Measurements from ENCODE around the gene WAS. TPM values are rescaled to one million over a fixed set of nuclear protein-coding genes. Genes with fewer than 3 reads are reported as not detected.

Gene WAS
- polyA plus RNA-seq, 3 donors = 22.8 to 159 (median 38.0) TPM

- intact Hi-C loops (cut with micrococcal nuclease) = loop anchor here in 1 of 2 donors (5.0 kb wide), 1 partner anchor 64 kb away; the partner anchor contains the start of gene HDAC6
- Mint-ChIP-seq H3K9me3 (peaks cover 0 to 6% (median 0%) of the 10 kb centered on the region in 7 donors), H3K27ac (peak overlapping the region; percentile 89 to 96 (median 93)), H3K27me3 (ENCODE audit: low read depth in 3 of 3) (peaks cover 0 to 7% (median 1%) of the 10 kb centered on the region in 3 donors), H3K4me3 (peak overlapping the region; percentile 77 to 95), H3K36me3 (no peaks in the 10 kb centered on the region), H3K4me1 (peaks cover 16% of the 10 kb centered on the region)
- no peaks in the 10 kb centered on the region for H3K27me3 ChIP-seq (ENCODE audit: control insufficient read depth in 2 of 2, insufficient read depth in 2 of 2, low read length in 2 of 2)
- H2AFZ ChIP-seq (ENCODE audit: insufficient read depth, low read depth, low read length, poor library complexity, severe bottlenecking) = peak overlapping the region; percentile 69
- H3K27ac ChIP-seq (ENCODE audit: low read depth in 1 of 2, low read length in 2 of 2) = peak overlapping the region; percentile 86 to 91
- no peaks in the 10 kb centered on the region for H3K36me3 ChIP-seq (replicated peaks in 1 of 2; ENCODE audit: control insufficient read depth in 1 of 2, insufficient read depth in 2 of 2, low read length in 2 of 2)
- peaks cover 7 to 11% of the 10 kb centered on the region in 2 donors for H3K4me1 ChIP-seq (ENCODE audit: control insufficient read depth in 1 of 2, insufficient read depth in 2 of 2, low read length in 2 of 2)
- H3K4me3 ChIP-seq (replicated peaks in 1 of 3; ENCODE audit: low read depth in 2 of 3, low read length in 3 of 3) = peak overlapping the region; percentile 65 to 77 (median 68)
- H3K4me2 ChIP-seq (replicated peaks; ENCODE audit: extremely low read depth, low read length, poor library complexity, severe bottlenecking) = peak overlapping the region; percentile 70
- H3K79me2 ChIP-seq (ENCODE audit: insufficient read depth, low read length) = no peaks in the 10 kb centered on the region
- TF ChIP-seq CTCF (IDR thresholded peaks at IDR 0.05) = no peak
- WGBS (ENCODE audit: insufficient coverage) = 100% methylated on average over 1 of the region's 7 CpGs
- H3K9me3 ChIP-seq (replicated peaks in 1 of 2; ENCODE audit: control insufficient read depth in 1 of 2, insufficient read depth in 1 of 2, low read length in 2 of 2) = no peaks in the 10 kb centered on the region
- no peaks in the 10 kb centered on the region for H4K20me1 ChIP-seq (ENCODE audit: insufficient read depth, low read length)
- peak overlapping the region; percentile 82 for H3K9ac ChIP-seq (ENCODE audit: insufficient read depth, low read length, poor library complexity, severe bottlenecking)
- DNase-seq = no peak
Observed at GRCh38 chrX:48737940-48738339, 54.3 kb downstream of the WAS start.

Small RNA genes lying within 50 kb of the gene (small RNA-seq; reads per million reads assigned to genes)
- not detected for gene RNU6-1056P (ENCODE audit: insufficient read length, low read depth)

Other genes with a start within 250 kb of the WAS start
- gene SLC38A5, start 213.5 kb upstream of the WAS start, polyA plus RNA-seq = under 1 TPM; 0.60 to 0.94 (median 0.69) TPM
- 10 to 100 TPM; 36.6 to 44.3 (median 40.4) TPM for gene FTSJ1, start 207.6 kb upstream of the WAS start, polyA plus RNA-seq
- 10 to 100 TPM in 1 of 3 donors, 1 to 10 TPM in 2; 7.5 to 10.5 (median 7.8) TPM for gene PORCN, start 174.8 kb upstream of the WAS start, polyA plus RNA-seq
- 10 to 100 TPM; 47.2 to 59.5 (median 47.4) TPM for gene EBP, start 162.0 kb upstream of the WAS start, polyA plus RNA-seq
- gene TBC1D25, start 144.1 kb upstream of the WAS start, polyA plus RNA-seq = 10 to 100 TPM in 1 of 3 donors, 1 to 10 TPM in 2; 5.7 to 16.9 (median 6.6) TPM
- gene RBM3, start 109.3 kb upstream of the WAS start, polyA plus RNA-seq = 100 to 1,000 TPM; 187 to 302 (median 203) TPM
- 100 to 1,000 TPM in 1 of 3 donors, 10 to 100 TPM in 2; 68.6 to 171 (median 93.3) TPM for gene WDR13, start 86.3 kb upstream of the WAS start, polyA plus RNA-seq
- gene SUV39H1, start 12.9 kb downstream of the WAS start, polyA plus RNA-seq = 1 to 10 TPM; 2.8 to 3.4 (median 2.9) TPM
- not detected for gene GLOD5, start 77.9 kb downstream of the WAS start, polyA plus RNA-seq
- not detected for gene GATA1, start 102.8 kb downstream of the WAS start, polyA plus RNA-seq
- 10 to 100 TPM; 12.7 to 67.0 (median 19.7) TPM for gene HDAC6, start 118.3 kb downstream of the WAS start, polyA plus RNA-seq
- gene ERAS, start 142.7 kb downstream of the WAS start, polyA plus RNA-seq = under 1 TPM in 1 of 3 donors, not detected in 2; 0.13 TPM
- gene PCSK1N, start 151.8 kb downstream of the WAS start, polyA plus RNA-seq = not detected
- gene TIMM17B, start 214.0 kb downstream of the WAS start, polyA plus RNA-seq = 10 to 100 TPM; 52.2 to 86.9 (median 86.8) TPM
- 100 to 1,000 TPM in 1 of 3 donors, 10 to 100 TPM in 2; 71.7 to 129 (median 78.3) TPM for gene PQBP1, start 214.1 kb downstream of the WAS start, polyA plus RNA-seq
- gene SLC35A2, start 227.8 kb downstream of the WAS start, polyA plus RNA-seq = 10 to 100 TPM; 14.3 to 21.6 (median 18.4) TPM
- 10 to 100 TPM in 1 of 3 donors, 1 to 10 TPM in 2; 6.7 to 39.4 (median 9.9) TPM for gene PIM2, start 235.2 kb downstream of the WAS start, polyA plus RNA-seq

Measured in CD14-positive monocyte (primary cell).